AG10803 (cell line): Measurements from ENCODE around the gene AHDC1.
A peak's percentile ranks its signal among the peaks of the same experiment; 100 is the strongest.
"Not testable (repeated sequence)": the region's sequence is repeated elsewhere in the genome, so short reads cannot be mapped to it uniquely, and the experiment has no call there.

Experiments used
- DNase-seq: peaks from one replicate; pipeline ENCODE4 v3.0.0; 2010; ENCODE audit warnings: low read depth
- H3K4me3 ChIP-seq: 2 replicates; pipeline ENCODE4 v1.5.1; 2011; ENCODE audit warnings: mild to moderate bottlenecking, low read length, control low read depth
- CTCF ChIP-seq: conservative IDR thresholded peaks from 2 replicates; pipeline ENCODE4 v1.5.1; 2011; ENCODE audit warnings: mild to moderate bottlenecking, low read length, control low read depth, inconsistent platforms

AHDC1 gene

DNA sequence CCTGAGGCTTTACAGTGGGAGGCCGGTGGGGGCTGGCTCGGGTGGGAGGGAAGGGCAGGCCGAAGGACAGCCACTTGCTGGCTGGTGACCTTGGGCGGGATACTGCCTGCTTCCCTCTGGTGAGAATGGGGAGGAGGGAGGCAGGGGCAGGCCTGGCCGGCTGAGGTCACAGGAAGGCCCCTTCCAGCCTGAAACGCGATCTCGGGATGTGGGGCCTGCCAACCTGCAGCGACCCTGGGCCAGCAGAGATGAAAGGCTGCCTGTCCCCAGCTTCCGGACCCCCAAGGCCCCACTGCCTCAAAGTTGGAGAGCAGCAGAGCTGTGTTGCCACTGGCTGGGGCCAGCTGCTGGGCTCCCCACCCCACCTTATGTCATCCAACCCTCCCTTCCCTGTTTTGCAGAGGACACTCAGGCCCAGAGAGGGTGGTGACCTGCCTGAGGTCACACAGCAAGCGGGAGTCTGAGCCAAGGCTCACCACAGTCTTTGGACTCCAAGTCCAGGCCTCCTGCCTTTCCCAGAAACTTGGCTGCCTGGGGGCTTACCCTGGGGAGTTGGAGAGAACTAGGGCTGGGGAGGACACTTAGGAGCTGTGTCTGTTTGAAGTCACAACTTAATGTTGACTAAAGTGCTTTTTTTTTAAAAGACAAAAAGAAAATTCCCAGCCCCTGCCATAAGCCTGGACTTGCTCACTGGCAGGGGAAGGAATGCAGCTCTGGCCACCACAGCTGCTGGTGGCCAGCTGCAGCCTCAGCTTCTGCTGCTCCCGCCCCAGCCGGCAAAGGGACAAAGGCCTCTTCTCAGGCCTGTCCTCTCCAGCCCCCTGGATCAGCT lies 99.1 kb downstream of the AHDC1 start:
- DNase-seq = peak; percentile 77
- no peak for TF ChIP-seq CTCF
- H3K4me3 ChIP-seq = no peak overlapping the region

DNA sequence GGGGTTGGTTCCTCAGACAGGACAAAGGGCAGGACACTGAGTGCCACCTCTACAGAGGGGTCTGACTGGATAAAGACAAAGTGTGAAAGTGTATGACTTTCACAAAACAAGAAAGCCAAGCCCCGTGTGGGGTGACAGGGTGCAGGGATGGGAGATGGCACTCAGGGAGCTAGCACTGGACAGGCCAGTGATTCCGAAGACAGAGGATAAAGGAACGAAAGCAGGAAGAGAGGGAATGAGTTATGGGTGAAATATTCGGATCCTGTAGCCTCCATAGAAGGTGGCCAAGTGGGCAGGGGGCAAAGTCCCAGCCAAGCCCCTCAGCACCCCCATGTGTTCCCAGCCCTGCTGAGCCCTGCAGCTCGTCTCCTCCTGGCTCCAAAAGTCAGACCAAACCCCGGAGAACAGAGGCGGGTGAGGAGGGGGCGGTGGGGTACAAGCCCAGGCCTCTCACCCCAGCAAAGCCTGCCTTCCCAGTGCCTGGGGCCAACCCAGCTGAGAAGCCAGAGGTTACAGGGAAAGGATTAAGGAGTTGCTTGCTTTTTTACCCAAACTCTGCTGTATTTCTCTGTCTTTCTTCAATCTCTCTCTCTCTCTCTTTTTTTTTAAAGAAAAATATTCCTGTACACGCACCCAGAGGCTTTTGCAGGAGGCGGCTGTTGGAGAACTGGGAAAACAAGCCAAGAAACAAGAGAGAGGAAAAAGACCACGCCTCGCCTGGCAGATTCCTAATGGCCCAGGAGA lies 99.9 kb downstream of the AHDC1 start:
- DNase-seq = peak; percentile 71
- H3K4me3 ChIP-seq = peak overlapping the region; percentile 26
- TF ChIP-seq CTCF = no peak

DNA sequence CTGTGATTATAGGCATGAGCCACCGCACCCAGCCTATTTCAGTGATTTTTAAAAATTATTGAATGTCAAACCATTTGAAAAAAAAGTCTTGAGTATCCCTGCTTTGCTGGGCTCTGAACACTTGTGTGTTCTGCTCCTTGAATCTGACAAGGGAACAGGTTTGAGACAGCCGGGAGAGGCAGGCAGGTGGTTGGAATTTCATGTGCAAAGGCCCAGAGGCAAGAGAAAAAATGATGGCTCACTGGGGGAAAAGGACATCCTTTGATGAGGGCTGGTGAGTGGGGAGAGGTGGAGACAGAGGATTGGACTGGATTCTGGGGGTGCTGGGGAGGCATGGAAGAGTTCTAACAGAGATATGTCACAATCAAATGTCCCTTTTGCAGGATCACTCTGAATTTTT lies 100.9 kb downstream of the AHDC1 start:
- no peak for TF ChIP-seq CTCF
- DNase-seq = no peak
- no peak overlapping the region for H3K4me3 ChIP-seq

DNA sequence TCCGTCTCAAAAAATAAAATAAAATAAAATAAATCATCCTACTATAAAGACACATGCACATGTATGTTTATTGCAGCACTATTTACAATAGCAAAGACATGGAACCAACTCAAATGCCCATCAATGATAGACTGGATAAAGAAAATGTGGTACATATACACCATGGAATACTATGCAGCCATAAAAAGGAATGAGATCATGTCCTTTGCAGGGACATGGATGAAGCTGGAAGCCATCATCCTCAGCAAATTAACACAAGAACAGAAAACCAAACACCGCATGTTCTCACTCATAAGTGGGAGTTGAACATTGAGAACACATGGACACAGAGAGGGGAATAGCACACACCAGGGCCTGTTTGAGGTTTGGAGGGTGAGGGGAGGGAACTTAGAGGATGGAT lies 102.8 kb downstream of the AHDC1 start:
- DNase-seq, H3K4me3 ChIP-seq: not testable (repeated sequence)

DNA sequence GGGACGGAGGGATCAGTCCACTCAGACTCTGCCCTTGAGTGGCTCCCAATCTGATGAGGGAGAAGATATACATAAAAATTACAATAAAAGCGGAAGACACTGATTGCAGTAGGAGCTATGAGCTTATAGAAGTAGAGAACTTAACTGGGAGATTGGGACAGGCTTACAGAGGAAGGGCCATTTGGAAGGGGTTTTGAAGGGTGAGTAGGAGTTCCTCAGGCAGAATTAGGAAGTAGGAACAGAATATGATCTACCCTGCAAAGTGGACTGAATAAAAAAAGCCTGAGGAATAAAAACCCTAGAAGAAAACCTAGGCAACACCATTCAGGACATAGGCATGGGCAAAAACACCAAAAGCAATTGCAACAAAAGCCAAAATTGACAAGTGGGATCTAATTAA lies 104.8 kb downstream of the AHDC1 start:
- TF ChIP-seq CTCF = no peak
- no peak overlapping the region for H3K4me3 ChIP-seq
- no peak for DNase-seq

DNA sequence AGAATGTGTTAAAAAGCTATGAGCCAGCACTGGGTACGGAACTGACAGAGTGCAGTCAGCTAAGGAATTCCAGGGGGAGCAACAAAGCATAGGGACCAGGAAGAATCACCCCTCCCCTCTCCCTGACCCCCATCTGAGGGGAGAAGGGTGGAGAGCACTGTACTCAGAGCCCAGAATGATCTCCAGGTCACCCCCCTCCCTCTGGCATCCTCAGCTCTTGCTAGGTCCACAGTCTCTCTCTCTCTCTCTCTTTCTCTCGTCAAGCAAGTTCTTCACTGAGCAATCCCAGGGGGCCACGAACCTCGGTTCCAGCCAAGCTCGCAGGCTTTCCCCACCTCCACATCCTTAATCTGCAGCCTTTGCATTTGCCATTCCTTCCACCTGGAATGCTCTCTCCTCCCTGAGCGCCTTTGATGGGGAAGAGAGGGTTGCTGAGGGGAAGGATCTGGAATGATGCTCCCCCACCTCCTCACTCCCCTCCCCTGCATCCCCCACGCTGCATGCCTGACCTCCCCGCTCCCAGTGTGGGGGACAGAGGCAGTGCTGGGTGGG lies 107.3 kb downstream of the AHDC1 start:
- peak; percentile 51 for DNase-seq
- H3K4me3 ChIP-seq = no peak overlapping the region
- peak; percentile 58 for TF ChIP-seq CTCF

DNA sequence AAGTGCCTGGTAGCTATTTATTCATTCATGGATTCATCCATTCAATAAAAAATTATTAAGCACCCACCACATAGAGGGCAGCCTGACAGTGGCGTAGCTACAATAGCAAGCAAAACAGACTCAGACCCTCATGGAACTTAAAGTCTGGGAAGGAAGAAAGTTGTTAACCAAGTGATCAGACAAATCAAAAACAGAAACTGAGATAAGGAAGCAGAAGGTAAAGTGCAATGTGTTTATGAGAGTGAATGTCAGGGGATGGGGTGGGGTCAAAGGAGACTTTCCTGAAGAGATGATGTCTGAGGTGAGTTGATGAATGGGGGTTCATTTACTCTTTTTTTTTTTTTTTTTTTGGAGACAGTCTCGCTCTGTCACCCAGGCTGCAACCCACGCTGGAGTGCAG lies 111.1 kb downstream of the AHDC1 start:
- no peak for TF ChIP-seq CTCF
- H3K4me3 ChIP-seq = no peak overlapping the region
- no peak for DNase-seq
